Neural crest cell (in vitro differentiated cells): Measurements from ENCODE around the gene AGMO. TPM values are rescaled to one million over a fixed set of nuclear protein-coding genes. Genes with fewer than 3 reads are reported as not detected.

Source experiments
- DNase-seq: peaks from one replicate; pipeline ENCODE4 v3.0.0; 2021; ENCODE audit warnings: low read depth, mixed read lengths, low spot score
- H3K27ac Mint-ChIP-seq: one replicate; pipeline ENCODE4 v1.8.0; 2021; ENCODE audit warnings: mild to moderate bottlenecking, mixed read lengths; ENCODE audit not compliant: unreplicated experiment
- H3K27me3 Mint-ChIP-seq: 2 replicates; pipeline ENCODE4 v1.8.0; 2021; ENCODE audit warnings: low read depth, mild to moderate bottlenecking, mixed read lengths
- H3K36me3 Mint-ChIP-seq: 2 replicates; pipeline ENCODE4 v1.8.0; 2021; ENCODE audit warnings: low read depth, mild to moderate bottlenecking, mixed read lengths
- H3K4me1 Mint-ChIP-seq: 2 replicates; pipeline ENCODE4 v1.8.0; 2021; ENCODE audit warnings: mixed read lengths
- H3K4me3 Mint-ChIP-seq: one replicate; pipeline ENCODE4 v1.8.0; 2021; ENCODE audit warnings: mild to moderate bottlenecking, mixed read lengths
- H3K9me3 Mint-ChIP-seq: 2 replicates; pipeline ENCODE4 v1.8.0; 2021; ENCODE audit warnings: mixed read lengths
- total RNA-seq: library from RNA; stranded (reverse); gene quantifications from 2 replicates; pipeline ENCODE4 v1.2.1, GENCODE V29; 2021
- TF ChIP-seq, protein P1 (sequence below): fragments of 200-600 bp; sonication (generic); conservative IDR thresholded peaks from 2 replicates; pipeline ENCODE4 v1.5.0; 2021; ENCODE audit warnings: antibody characterized with exemption, mild to moderate bottlenecking

Gene AGMO
- total RNA-seq, 1 donor from 2014 or later = 0.51 TPM

DNA sequence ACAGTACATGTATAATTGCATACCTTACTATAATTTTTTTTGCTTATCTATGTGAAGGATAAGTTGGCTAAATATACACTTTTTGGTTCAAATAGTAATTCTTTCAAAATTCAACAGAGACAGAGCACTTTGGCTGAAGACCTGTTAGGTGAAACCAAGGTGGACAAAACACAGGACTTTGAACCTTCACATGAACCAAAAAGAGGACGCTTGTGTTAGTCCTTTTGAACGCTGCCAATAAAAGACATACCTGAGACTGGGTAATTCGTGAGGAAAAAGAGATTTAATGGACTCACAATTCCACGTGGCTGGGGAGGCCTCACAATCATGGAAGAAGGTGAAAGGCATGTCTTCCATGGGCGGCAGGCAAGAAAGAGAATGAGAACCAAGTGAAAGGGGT lies 4.7 kb upstream of the AGMO start:
- peaks cover 3% of the 10 kb centered on the region for H3K9me3 Mint-ChIP-seq
- no peaks in the 10 kb centered on the region for H3K36me3 Mint-ChIP-seq
- no peaks in the 10 kb centered on the region for H3K27me3 Mint-ChIP-seq
- H3K4me3 Mint-ChIP-seq = no peak overlapping the region
- DNase-seq = no peak
- H3K4me1 Mint-ChIP-seq = peaks cover 6% of the 10 kb centered on the region
- H3K27ac Mint-ChIP-seq = no peak overlapping the region
- TF ChIP-seq, protein P1, sequence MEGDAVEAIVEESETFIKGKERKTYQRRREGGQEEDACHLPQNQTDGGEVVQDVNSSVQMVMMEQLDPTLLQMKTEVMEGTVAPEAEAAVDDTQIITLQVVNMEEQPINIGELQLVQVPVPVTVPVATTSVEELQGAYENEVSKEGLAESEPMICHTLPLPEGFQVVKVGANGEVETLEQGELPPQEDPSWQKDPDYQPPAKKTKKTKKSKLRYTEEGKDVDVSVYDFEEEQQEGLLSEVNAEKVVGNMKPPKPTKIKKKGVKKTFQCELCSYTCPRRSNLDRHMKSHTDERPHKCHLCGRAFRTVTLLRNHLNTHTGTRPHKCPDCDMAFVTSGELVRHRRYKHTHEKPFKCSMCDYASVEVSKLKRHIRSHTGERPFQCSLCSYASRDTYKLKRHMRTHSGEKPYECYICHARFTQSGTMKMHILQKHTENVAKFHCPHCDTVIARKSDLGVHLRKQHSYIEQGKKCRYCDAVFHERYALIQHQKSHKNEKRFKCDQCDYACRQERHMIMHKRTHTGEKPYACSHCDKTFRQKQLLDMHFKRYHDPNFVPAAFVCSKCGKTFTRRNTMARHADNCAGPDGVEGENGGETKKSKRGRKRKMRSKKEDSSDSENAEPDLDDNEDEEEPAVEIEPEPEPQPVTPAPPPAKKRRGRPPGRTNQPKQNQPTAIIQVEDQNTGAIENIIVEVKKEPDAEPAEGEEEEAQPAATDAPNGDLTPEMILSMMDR = no peak

DNA sequence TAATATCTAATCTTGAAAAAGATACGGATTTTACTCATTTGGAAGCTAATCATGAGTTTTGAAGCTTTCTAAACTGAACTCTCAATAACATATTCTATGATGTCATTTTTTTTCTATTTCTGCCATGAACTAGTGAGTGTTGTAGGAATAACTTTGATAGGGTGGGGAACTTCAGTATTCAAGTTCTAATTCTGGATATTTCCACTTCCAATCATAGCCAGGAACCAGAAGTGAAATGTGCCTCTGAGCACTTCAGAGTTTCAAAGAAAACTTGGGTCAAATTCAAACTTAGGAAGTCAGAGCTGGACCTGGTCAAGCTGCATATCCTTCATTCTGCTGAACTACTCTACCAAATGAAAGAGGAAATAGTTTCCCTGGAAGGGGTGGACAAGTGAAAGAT lies 847 bp downstream of the AGMO start:
- Mint-ChIP-seq H3K36me3 (no peaks in the 10 kb centered on the region), H3K27ac (no peak overlapping the region), H3K4me1 (peaks cover 12% of the 10 kb centered on the region), H3K4me3 (no peak overlapping the region), H3K27me3 (no peaks in the 10 kb centered on the region), H3K9me3 (peaks cover 3% of the 10 kb centered on the region)
- DNase-seq = no peak
- TF ChIP-seq, protein P1 = no peak

DNA sequence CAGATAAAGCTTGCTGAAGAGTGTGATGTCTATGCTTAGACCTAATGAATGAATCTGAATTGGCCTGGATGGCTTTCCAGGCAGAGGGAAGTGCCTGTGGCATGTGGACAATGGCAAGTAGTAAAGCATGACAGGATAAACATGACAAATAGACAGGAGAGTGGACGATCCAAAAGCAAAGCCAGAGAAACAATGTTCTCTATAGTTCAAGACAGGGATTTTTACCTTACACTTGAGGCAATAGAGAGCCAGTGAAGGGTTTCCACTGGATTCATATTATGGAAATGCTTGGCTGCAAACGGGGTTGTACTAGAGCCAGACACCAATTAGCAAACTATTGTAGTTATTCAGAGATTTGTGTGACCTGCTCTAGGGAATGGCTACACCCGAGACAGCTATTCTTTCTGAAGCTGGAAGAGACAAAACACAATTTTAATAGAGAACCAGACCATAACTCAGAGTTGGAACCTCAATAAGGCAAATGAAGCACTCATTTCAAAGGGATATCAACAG lies 2.3 kb downstream of the AGMO start:
- DNase-seq = no peak
- Mint-ChIP-seq H3K36me3 (no peaks in the 10 kb centered on the region), H3K27me3 (no peaks in the 10 kb centered on the region), H3K9me3 (no peaks in the 10 kb centered on the region), H3K4me3 (no peak overlapping the region), H3K27ac (no peak overlapping the region), H3K4me1 (peaks cover 12% of the 10 kb centered on the region)
- TF ChIP-seq, protein P1 = no peak

DNA sequence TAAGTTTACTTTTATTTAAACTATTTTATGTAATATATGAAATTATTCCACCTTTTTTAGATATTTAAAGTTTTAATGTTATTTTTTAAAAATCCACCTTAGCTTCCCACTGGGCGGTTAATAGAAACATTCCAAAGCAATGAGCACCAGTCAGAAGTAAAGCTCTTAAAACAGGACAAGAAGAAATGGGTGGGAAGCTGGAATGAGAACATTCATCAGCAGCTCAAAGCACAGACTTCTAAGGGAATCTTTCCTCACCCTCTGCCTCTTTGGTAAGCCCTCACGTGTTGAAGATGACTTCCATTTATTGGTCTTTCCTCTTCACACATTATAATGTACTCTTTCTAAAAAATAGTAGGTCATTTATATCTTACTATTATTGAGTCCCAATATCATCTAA lies 3.1 kb downstream of the AGMO start:
- Mint-ChIP-seq H3K36me3 (no peaks in the 10 kb centered on the region), H3K9me3 (no peaks in the 10 kb centered on the region), H3K27ac (no peak overlapping the region), H3K27me3 (no peaks in the 10 kb centered on the region), H3K4me1 (peaks cover 12% of the 10 kb centered on the region), H3K4me3 (no peak overlapping the region)
- no peak for DNase-seq
- TF ChIP-seq, protein P1 = no peak

DNA sequence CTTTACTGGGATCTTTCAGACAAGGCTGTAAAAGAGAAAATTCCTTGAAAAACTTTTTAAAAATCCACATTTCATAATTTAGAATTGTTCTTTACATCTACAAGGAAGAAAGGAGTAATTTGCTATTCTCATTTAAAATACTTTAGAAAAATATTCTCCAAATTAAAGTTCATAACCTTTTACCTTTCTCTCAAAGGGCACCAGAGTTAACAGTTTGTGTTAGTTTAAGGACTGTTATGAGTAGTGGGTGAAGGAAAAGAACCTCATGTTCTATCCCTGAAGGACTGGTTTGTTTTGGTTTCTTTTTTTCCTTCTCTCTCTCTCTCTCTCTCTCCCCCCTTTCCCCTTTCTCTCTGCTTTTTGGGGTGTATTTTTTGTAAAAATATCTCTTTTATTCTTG lies 4.1 kb downstream of the AGMO start:
- Mint-ChIP-seq H3K9me3 (no peaks in the 10 kb centered on the region), H3K4me3 (no peak overlapping the region), H3K36me3 (no peaks in the 10 kb centered on the region), H3K27me3 (no peaks in the 10 kb centered on the region), H3K4me1 (peaks cover 12% of the 10 kb centered on the region), H3K27ac (no peak overlapping the region)
- no peak for DNase-seq
- TF ChIP-seq, protein P1 = no peak

DNA sequence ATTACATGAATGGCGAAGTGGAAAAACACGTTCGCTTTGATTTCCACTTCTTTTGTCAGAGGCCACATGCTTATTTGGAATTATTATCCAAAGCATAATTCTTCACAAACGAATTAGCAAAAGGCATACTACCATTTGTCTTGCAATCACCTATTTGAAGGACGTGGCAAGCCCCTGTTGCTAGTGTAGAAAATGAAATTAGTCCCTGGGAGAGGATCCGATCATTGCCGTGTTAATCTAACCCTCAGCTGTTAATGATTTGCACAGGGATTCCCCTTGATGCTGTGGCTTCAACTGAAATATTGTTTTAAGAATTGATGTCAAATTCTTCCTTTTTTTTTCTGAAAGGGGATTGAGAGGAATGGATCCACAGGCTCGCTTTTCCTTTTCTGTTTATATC lies 4.6 kb downstream of the AGMO start:
- no peak overlapping the region for H3K27ac Mint-ChIP-seq
- H3K4me3 Mint-ChIP-seq = no peak overlapping the region
- H3K36me3 Mint-ChIP-seq = no peaks in the 10 kb centered on the region
- no peaks in the 10 kb centered on the region for H3K27me3 Mint-ChIP-seq
- no peak for DNase-seq
- TF ChIP-seq, protein P1 = no peak
- no peaks in the 10 kb centered on the region for H3K9me3 Mint-ChIP-seq
- H3K4me1 Mint-ChIP-seq = peaks cover 12% of the 10 kb centered on the region
